Measurements from ENCODE around the gene CLDN1. TPM values are rescaled to one million over a fixed set of nuclear protein-coding genes. Genes with fewer than 3 reads are reported as not detected.

CLDN1 gene
- total and polyA plus RNA-seq, 2 donors from 2014 or later, result 6.2 to 86.0 TPM

DNA sequence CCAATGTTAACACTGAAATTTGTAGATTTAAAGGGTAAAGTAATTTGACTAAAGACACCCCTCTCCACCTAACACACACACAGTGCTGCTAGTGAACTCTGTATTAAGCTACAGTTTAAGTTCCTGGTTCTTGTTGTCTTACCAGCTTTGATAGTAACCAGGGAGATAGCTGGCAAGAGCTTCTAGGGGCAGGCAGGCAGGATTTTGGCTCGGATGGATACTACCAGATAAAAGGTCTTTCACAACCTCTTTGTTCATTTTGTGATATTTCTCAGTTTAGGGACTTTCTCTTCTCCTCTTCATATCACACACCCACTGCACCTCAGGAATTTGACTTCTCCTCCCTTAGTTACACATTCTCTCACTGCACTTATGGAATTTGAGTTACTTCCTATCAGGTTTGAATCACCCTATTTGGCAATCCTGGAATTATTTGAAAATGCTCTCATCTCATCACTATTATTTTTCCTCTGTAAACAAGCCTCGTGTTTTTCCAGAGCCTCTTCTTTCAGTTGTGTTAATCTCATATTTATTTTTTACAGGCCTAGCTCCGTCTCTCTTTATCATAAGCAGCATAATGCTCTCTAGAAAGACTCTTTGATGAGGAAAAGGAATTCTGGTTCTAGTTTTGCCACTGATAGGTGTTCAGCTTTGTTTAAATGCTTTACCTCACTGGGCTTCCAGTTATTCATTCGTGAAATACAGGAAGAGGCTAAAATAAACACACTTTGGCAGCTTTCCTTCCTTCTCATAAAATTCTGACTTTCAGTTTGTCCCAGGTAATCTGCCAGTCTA, 23.0 kb upstream of the CLDN1 start:
- peak overlapping the region in 2 of 3 donors; percentile 7 to 18 for H3K4me3 ChIP-seq (ENCODE audit: low read length in 3 of 3)
- H3K4me1 ChIP-seq (ENCODE audit: control insufficient read depth in 2 of 3, insufficient read depth in 2 of 3, low read depth in 1 of 3, low read length in 3 of 3), result peaks cover 0 to 4% (median 2%) of the 10 kb centered on the region in 3 donors
- H3K9ac ChIP-seq (ENCODE audit: low read length in 3 of 3), result no peak overlapping the region
- H3K27ac ChIP-seq (ENCODE audit: low read depth in 2 of 2, low read length in 2 of 2), result peak overlapping the region in 1 of 2 donors; percentile 48
- intact Hi-C loops (cut with DNase I), result no loop called here
- no peaks in the 10 kb centered on the region for H3K9me3 ChIP-seq (ENCODE audit: control insufficient read depth in 2 of 3, insufficient read depth in 1 of 3, low read length in 3 of 3)
- H3K36me3 ChIP-seq (ENCODE audit: control insufficient read depth in 2 of 3, insufficient read depth in 3 of 3, low read length in 3 of 3), result no peaks in the 10 kb centered on the region
- H3K27me3 ChIP-seq (ENCODE audit: control insufficient read depth, insufficient read depth, low read length), result no peaks in the 10 kb centered on the region
- TF ChIP-seq, protein P1, sequence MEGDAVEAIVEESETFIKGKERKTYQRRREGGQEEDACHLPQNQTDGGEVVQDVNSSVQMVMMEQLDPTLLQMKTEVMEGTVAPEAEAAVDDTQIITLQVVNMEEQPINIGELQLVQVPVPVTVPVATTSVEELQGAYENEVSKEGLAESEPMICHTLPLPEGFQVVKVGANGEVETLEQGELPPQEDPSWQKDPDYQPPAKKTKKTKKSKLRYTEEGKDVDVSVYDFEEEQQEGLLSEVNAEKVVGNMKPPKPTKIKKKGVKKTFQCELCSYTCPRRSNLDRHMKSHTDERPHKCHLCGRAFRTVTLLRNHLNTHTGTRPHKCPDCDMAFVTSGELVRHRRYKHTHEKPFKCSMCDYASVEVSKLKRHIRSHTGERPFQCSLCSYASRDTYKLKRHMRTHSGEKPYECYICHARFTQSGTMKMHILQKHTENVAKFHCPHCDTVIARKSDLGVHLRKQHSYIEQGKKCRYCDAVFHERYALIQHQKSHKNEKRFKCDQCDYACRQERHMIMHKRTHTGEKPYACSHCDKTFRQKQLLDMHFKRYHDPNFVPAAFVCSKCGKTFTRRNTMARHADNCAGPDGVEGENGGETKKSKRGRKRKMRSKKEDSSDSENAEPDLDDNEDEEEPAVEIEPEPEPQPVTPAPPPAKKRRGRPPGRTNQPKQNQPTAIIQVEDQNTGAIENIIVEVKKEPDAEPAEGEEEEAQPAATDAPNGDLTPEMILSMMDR (IDR thresholded peaks at IDR 0.05; ENCODE audit: borderline replicate concordance, extremely low read depth, insufficient read depth), result no peak
- FAIRE-seq (no peak), DNase-seq (peak in 2 of 5 donors; percentile 74 to 75)

DNA sequence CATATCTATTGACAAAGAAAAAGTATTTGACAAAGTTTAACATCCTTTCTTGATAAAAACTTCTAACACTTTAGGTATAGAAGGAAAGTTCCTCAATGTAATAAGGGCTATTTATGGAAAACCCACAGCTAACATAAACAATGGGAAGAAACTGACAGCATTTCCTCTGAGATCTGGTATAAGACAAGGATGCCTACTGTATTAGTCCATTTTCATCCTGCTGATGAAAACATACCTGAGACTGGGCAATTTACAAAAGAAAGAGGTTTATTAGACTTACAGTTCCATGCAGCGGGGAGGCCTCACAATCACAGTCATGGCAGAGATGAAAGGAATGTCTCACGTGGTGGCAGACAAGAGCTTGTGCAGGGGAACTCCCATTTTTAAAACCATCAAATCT, 17.8 kb upstream of the CLDN1 start:
- no peaks in the 10 kb centered on the region for H3K36me3 ChIP-seq (ENCODE audit: control insufficient read depth in 2 of 3, insufficient read depth in 3 of 3, low read length in 3 of 3)
- H3K9ac ChIP-seq (ENCODE audit: low read length in 3 of 3), result no peak overlapping the region
- peaks cover 0 to 2% (median 0%) of the 10 kb centered on the region in 3 donors for H3K4me1 ChIP-seq (ENCODE audit: control insufficient read depth in 2 of 3, insufficient read depth in 2 of 3, low read depth in 1 of 3, low read length in 3 of 3)
- H3K27ac ChIP-seq (ENCODE audit: low read depth in 2 of 2, low read length in 2 of 2), result no peak overlapping the region
- FAIRE-seq, result no peak
- TF ChIP-seq, protein P1 (IDR thresholded peaks at IDR 0.05; ENCODE audit: borderline replicate concordance, extremely low read depth, insufficient read depth), result no peak
- no peaks in the 10 kb centered on the region for H3K27me3 ChIP-seq (ENCODE audit: control insufficient read depth, insufficient read depth, low read length)
- DNase-seq, result no peak
- no peak overlapping the region for H3K4me3 ChIP-seq (ENCODE audit: low read length in 3 of 3)
- H3K9me3 ChIP-seq (ENCODE audit: control insufficient read depth in 2 of 3, insufficient read depth in 1 of 3, low read length in 3 of 3), result no peaks in the 10 kb centered on the region
- intact Hi-C loops (cut with DNase I), result no loop called here

DNA sequence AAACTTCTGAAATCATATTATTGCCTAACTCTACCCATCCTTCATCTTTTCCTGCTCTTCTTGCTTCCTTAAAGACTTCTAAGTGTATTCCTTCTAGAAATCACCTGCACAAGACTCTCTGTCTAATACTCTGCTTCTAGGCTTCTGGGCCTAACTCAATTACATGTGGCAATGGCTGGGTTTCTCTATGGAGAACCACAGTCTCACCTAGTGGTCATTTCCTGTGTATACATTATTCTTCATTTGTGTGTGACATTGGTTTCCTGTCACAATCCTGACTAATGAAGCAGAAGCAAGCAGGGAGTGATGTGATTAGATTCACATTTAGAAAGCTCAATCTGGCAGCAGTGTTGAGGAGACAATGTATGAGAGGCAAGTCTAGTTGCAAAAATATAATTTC, 16.9 kb upstream of the CLDN1 start:
- H3K27me3 ChIP-seq (ENCODE audit: control insufficient read depth, insufficient read depth, low read length), result no peaks in the 10 kb centered on the region
- H3K27ac ChIP-seq (ENCODE audit: low read depth in 2 of 2, low read length in 2 of 2), result no peak overlapping the region
- DNase-seq (peak in 2 of 5 donors; percentile 9 to 23), FAIRE-seq (no peak)
- TF ChIP-seq, protein P1 (IDR thresholded peaks at IDR 0.05; ENCODE audit: borderline replicate concordance, extremely low read depth, insufficient read depth), result no peak
- H3K4me3 ChIP-seq (ENCODE audit: low read length in 3 of 3), result no peak overlapping the region
- no peaks in the 10 kb centered on the region for H3K9me3 ChIP-seq (ENCODE audit: control insufficient read depth in 2 of 3, insufficient read depth in 1 of 3, low read length in 3 of 3)
- H3K36me3 ChIP-seq (ENCODE audit: control insufficient read depth in 2 of 3, insufficient read depth in 3 of 3, low read length in 3 of 3), result no peaks in the 10 kb centered on the region
- intact Hi-C loops (cut with DNase I), result no loop called here
- H3K4me1 ChIP-seq (ENCODE audit: control insufficient read depth in 2 of 3, insufficient read depth in 2 of 3, low read depth in 1 of 3, low read length in 3 of 3), result no peaks in the 10 kb centered on the region
- no peak overlapping the region for H3K9ac ChIP-seq (ENCODE audit: low read length in 3 of 3)

Measured in kidney (tissue), 14 donors.